Cerebellar nuclear complex (tissue), 1 donor: ENCODE measurements around the gene ATP8B3.

Source experiments
- DNase-seq, 2 experiments: peaks; one replicate each; lab custom pipeline; 2025; lab: John Stamatoyannopoulos, UW

ATP8B3 gene

DNA sequence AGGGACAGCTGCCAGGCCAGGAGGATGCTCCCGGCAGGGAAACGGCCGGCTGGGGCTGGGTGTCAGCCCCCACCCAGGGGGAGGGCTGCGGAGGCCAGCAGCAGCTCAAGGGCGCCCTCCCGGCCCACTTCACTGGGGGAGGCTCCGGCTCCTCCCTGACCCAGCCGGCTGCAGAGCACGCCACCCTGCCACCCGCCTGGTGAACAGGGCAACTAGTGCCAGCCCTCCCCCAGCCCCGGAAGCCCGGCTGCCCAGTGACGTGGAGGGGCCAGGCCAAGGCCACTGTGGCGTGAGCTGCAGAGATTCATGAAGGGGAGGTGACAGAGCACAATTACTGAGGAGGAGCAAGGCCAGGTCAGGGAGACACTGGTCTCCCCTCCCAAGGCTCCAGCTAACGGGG lies 21.5 kb upstream of the ATP8B3 start:
- DNase-seq = no peak

- DNase-seq = no peak
Observed at GRCh38 chr19:1832046-1832663, 20.1 kb upstream of the ATP8B3 start.

DNA sequence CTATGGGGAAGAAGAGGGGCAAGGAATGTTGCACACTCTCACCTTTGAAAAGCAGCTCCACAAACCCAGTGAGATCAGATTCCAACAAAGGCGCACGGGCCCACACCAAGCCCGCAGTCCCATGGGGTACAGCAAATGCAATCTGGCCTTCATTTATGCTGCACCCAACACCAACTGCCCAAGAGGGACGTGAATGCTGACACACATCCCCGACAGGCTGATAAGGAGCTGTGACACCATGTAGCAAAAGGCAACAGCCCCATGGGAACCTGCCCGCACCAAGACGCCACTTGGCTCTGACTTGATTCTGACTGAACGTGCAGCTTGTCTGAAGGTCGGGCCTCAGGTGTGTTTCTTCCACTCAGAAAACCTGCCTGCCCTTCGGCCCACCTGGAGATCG lies 18.9 kb upstream of the ATP8B3 start:
- DNase-seq = no peak

- no peak for DNase-seq
Observed at GRCh38 chr19:1830568-1830967, 18.5 kb upstream of the ATP8B3 start.

- no peak for DNase-seq
Observed at GRCh38 chr19:1829958-1830357, 17.9 kb upstream of the ATP8B3 start.

DNA sequence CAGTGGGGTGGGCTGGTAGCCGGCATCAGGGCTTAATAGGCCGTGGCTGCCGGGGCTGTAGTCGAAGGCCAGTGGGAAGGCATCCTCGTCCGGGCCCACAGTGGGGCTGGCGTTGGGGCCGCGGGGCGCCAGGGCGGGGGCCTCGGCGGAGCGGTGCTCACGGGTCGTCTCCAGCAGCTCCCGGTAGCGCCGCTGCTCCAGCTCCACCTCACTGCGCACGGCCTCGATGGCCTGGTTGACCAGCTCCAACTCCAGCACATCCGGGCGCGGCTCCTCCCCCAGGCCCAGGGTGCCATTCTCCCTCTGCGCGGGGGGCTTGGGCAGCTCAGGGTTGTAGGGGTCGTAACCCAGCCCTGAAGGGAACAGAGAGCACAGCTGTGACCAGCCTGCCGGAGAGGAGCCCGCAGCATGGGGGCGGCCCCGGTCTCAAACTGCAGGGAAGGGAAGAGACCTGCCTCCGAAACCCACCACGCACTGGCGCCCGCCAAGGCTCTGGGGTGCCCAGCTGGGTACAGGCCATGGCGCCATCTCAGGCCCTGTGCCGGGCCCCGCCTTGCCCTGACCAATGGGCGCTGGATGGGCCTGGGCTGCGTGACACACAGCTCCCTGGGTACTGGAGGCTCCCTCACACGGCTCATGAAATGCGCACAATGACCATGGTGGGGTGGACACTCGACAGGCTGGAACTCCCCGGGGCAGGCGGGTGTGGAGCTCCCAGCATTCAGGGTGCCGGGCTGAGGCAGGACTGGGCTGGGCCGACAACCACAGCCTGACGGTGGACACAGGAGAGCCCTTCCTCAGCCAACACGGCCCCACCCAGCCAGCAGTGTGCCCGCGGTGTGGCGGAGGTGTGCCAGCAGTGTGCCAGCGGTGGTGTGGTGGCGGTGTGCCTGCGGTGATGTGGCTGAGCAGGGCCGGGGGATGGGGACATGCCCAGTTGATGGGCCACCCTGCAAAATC lies 16.5 kb upstream of the ATP8B3 start:
- DNase-seq = no peak

- no peak for DNase-seq
Observed at GRCh38 chr19:1827566-1828278, 15.6 kb upstream of the ATP8B3 start.

GRCh38 chr19:1826557-1827521 lies 14.8 kb upstream of the ATP8B3 start:
- DNase-seq = no peak

DNA sequence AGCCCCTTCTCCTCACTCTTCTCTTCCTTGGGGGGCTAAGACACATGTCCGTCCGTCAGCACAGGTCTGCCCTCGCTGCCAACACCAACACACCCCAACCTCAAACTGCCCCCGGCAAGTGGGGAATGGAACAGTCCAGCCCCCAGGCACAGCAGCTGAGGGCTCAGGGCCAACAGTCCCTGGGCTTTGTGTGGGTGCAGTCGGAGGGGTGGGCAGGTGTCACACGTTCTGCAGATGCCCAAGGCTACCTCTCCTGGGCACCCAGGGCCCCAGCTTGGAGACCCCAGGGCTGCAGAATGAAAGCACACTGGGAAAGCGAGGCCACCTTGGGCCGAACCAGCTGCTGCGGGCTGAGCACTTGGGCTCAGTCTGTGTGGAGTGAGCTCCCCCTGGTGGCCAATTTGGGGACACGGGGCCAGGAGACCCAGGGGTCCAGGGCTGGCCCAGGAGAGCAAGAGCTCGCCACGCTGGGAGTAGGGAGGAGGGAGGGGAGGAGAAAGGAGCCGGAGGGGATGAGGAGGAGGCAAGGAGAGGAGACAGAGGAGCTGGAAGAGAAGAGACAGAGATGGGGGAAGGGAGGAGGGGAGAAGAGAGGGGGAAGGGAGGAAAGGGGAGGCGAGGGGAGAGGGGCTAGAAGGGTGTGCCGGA lies 14.0 kb upstream of the ATP8B3 start:
- peak in 1 of 2 experiments; percentile 22 for DNase-seq

DNA sequence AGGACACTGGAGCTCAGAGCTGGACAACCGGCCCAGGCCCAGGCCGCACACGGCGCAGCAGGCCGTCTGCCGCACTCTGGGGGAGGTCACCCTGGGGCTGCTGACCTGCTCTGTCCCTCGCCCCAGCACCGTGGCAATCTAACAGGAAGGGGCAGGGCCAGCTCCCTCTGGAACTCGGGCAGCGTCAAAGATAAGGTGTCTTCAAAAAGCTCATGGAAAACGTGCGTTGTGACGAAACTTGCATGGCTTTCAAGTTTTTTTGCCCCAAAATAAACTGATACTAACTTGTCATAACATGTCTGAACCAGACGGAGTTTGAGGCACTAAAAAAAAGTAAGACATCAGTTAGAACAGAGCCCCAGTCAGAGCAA lies 12.2 kb upstream of the ATP8B3 start:
- no peak for DNase-seq

DNA sequence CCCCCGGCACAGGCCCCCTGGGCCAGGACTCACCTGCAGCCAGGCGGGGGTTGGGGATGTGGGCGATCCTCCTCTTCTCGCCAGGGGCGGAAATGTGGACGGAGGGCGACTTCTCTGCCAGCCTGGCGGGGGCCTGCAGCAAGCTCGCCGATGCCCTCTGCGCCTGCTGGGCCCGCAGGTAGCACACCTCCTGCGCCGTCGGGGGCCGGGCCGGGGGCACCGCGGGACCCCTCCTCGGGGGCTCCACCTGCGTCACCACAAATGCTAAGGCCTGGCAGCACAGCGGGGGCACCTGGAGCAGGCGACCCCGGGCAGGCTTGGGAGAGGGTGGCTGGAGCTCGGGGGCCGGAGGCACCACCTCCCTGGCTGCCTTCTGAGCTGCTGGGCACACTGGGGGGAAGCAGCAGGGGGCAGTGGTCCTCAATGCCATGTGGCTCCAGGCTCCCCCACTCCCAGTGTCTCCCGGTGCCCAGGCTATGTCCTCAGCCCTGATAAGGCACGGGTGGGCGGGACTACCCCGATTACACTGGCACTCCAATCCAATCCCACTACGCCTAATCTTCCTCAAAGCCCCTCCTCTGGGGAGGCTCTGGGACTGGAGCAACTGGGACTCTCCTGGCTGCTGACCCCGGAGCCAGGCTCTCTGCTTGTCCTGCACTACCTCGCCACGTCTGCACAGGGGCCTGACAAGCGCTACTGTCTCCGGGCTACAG lies 11.6 kb upstream of the ATP8B3 start:
- no peak for DNase-seq

- no peak for DNase-seq
Observed at GRCh38 chr19:1823020-1823419, 10.9 kb upstream of the ATP8B3 start.

DNA sequence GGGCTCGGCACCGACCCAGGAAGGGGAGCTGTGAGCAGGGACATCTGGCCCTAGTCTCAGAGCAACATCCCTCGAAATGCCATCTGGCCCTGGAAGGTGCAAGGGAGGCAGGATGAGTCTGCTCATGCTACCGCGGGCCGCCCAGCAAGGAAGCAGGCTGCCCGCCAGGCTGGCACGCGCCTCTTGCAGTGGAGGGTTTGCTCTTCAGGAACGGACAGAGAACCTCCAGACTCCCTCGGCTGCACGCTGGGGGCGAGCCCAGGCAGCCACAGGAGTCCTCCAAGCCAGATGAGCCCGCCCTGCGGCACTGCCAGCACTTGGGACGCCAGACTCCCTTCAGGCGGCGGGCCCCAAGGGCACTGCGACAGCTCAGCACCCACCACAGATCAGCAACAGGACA lies 10.1 kb upstream of the ATP8B3 start:
- peak; percentile 7 to 20 for DNase-seq

- DNase-seq = no peak
Observed at GRCh38 chr19:1819341-1820255, 7.5 kb upstream of the ATP8B3 start.

DNA sequence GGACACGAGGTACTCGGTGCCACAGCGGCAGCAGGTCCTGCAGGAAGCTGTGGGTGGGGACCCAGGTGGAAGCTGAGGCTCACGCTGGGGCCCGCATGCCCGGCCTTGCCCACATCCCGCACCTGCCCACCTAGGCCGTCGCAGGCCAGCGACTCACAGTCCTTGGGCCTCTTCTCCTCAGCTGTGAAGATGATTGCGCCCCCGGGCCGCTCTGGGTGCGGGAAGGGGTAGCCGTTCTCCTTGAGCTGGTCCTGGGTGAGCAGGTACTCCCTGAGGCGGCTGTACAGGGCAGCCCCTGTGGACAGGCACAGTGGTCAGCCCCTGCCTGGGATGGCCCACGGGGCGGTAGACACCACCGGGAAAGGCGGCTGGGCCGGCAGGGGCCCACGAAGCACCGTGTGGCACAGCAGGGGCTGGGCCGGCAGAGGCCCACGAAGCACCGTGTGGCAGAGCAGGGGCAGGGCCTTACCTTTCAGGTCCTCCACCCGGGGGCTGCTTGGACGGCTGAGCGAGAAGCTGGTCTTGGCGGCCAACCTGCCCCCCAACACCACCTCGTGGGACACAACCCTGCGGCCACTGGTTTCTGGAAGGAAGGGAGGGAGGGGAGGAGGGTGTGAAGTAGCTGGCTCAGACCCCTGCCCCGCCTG lies 6.6 kb upstream of the ATP8B3 start:
- no peak for DNase-seq

- DNase-seq = no peak
Observed at GRCh38 chr19:1817553-1818179, 5.6 kb upstream of the ATP8B3 start.

GRCh38 chr19:1816530-1817298 lies 4.6 kb upstream of the ATP8B3 start:
- DNase-seq = no peak
